Dendritic cell treated with granulocyte-macrophage colony-stimulating factor and Interleukin-4, amounts not matched to agents 40 ng/mL and 50 ng/mL, for 4 days (primary cell): Measurements from ENCODE around the gene NKX1-1.

Experiments used
- H3K27ac Mint-ChIP-seq: one replicate; pipeline ENCODE4 v1.8.0; 2022; ENCODE audit warnings: mild to moderate bottlenecking, mixed read lengths
- H3K27me3 Mint-ChIP-seq: one replicate; pipeline ENCODE4 v1.8.0; 2022; ENCODE audit warnings: mild to moderate bottlenecking, mixed read lengths
- H3K36me3 Mint-ChIP-seq: one replicate; pipeline ENCODE4 v1.8.0; 2022; ENCODE audit warnings: low read depth, mixed read lengths
- H3K4me1 Mint-ChIP-seq: one replicate; pipeline ENCODE4 v1.8.0; 2022; ENCODE audit warnings: low read depth, mixed read lengths
- H3K4me3 Mint-ChIP-seq: one replicate; pipeline ENCODE4 v1.8.0; 2022; ENCODE audit warnings: mild to moderate bottlenecking, moderate library complexity, mixed read lengths
- H3K9me3 Mint-ChIP-seq: one replicate; pipeline ENCODE4 v1.8.0; 2022; ENCODE audit warnings: mixed read lengths
- intact Hi-C: fragments of 100-400 bp; cut with micrococcal nuclease; formaldehyde crosslinking; loops from one replicate; pipeline ENCODE4 v1.15.0; 2022

NKX1-1 gene

GRCh38 chr4:1412376-1413203 is 6.3 kb upstream of the NKX1-1 start:
- H3K27ac Mint-ChIP-seq: no peak overlapping the region
- H3K9me3 Mint-ChIP-seq: no peaks in the 10 kb centered on the region
- peaks cover 85% of the 10 kb centered on the region for H3K27me3 Mint-ChIP-seq

GRCh38 chr4:1411436-1412375 is 5.5 kb upstream of the NKX1-1 start:
- intact Hi-C loops: no loop called here

More at GRCh38 chr4:1412376-1413203, 6.3 kb upstream of the NKX1-1 start:
- intact Hi-C loops: no loop called here
- H3K36me3 Mint-ChIP-seq: no peaks in the 10 kb centered on the region
- H3K4me3 Mint-ChIP-seq: no peak overlapping the region
- peaks cover 6% of the 10 kb centered on the region for H3K4me1 Mint-ChIP-seq

GRCh38 chr4:1410491-1411325 is 4.5 kb upstream of the NKX1-1 start:
- Mint-ChIP-seq H3K4me1 (peaks cover 6% of the 10 kb centered on the region), H3K27ac (no peak overlapping the region), H3K9me3 (no peaks in the 10 kb centered on the region), H3K36me3 (no peaks in the 10 kb centered on the region), H3K27me3 (peaks cover 85% of the 10 kb centered on the region), H3K4me3 (no peak overlapping the region)
- intact Hi-C loops: no loop called here

More at GRCh38 chr4:1411436-1412375, 5.5 kb upstream of the NKX1-1 start:
- Mint-ChIP-seq H3K4me3 (no peak overlapping the region), H3K27me3 (peaks cover 89% of the 10 kb centered on the region), H3K36me3 (no peaks in the 10 kb centered on the region), H3K27ac (no peak overlapping the region), H3K4me1 (peaks cover 6% of the 10 kb centered on the region), H3K9me3 (no peaks in the 10 kb centered on the region)

- Mint-ChIP-seq H3K27me3 (peaks cover 86% of the 10 kb centered on the region), H3K27ac (no peak overlapping the region), H3K4me3 (no peak overlapping the region), H3K9me3 (no peaks in the 10 kb centered on the region), H3K4me1 (peaks cover 6% of the 10 kb centered on the region), H3K36me3 (no peaks in the 10 kb centered on the region)
- intact Hi-C loops: no loop called here
Measured at GRCh38 chr4:1409491-1410425, 3.5 kb upstream of the NKX1-1 start.

- no peak overlapping the region for H3K4me3 Mint-ChIP-seq
- peaks cover 6% of the 10 kb centered on the region for H3K4me1 Mint-ChIP-seq
- H3K36me3 Mint-ChIP-seq: no peaks in the 10 kb centered on the region
- H3K9me3 Mint-ChIP-seq: no peaks in the 10 kb centered on the region
- intact Hi-C loops: no loop called here
- peaks cover 93% of the 10 kb centered on the region for H3K27me3 Mint-ChIP-seq
- H3K27ac Mint-ChIP-seq: no peak overlapping the region
Measured at GRCh38 chr4:1409079-1409478, 2.8 kb upstream of the NKX1-1 start.

- Mint-ChIP-seq H3K9me3 (no peaks in the 10 kb centered on the region), H3K27me3 (peaks cover 93% of the 10 kb centered on the region), H3K4me1 (peaks cover 6% of the 10 kb centered on the region), H3K4me3 (no peak overlapping the region), H3K36me3 (no peaks in the 10 kb centered on the region), H3K27ac (no peak overlapping the region)
- intact Hi-C loops: no loop called here
Measured at GRCh38 chr4:1408418-1408817, 2.2 kb upstream of the NKX1-1 start.

- no peaks in the 10 kb centered on the region for H3K9me3 Mint-ChIP-seq
- peaks cover 6% of the 10 kb centered on the region for H3K4me1 Mint-ChIP-seq
- no peak overlapping the region for H3K27ac Mint-ChIP-seq
- no peak overlapping the region for H3K4me3 Mint-ChIP-seq
- H3K27me3 Mint-ChIP-seq: peaks cover 89% of the 10 kb centered on the region
- no peaks in the 10 kb centered on the region for H3K36me3 Mint-ChIP-seq
- intact Hi-C loops: no loop called here
Measured at GRCh38 chr4:1407657-1408333, 1.6 kb upstream of the NKX1-1 start.

- Mint-ChIP-seq H3K27me3 (peaks cover 90% of the 10 kb centered on the region), H3K4me1 (peaks cover 12% of the 10 kb centered on the region), H3K27ac (no peak overlapping the region)
Measured at GRCh38 chr4:1406981-1407656, 877 bp upstream of the NKX1-1 start.

GRCh38 chr4:1405636-1406393 is 427 bp downstream of the NKX1-1 start:
- H3K27ac Mint-ChIP-seq: no peak overlapping the region
- H3K36me3 Mint-ChIP-seq: no peaks in the 10 kb centered on the region
- H3K4me3 Mint-ChIP-seq: no peak overlapping the region
- peaks cover 12% of the 10 kb centered on the region for H3K4me1 Mint-ChIP-seq
- intact Hi-C loops: no loop called here
- no peaks in the 10 kb centered on the region for H3K9me3 Mint-ChIP-seq
- H3K27me3 Mint-ChIP-seq: peaks cover 91% of the 10 kb centered on the region

More at GRCh38 chr4:1406981-1407656, 877 bp upstream of the NKX1-1 start:
- Mint-ChIP-seq H3K36me3 (no peaks in the 10 kb centered on the region), H3K9me3 (no peaks in the 10 kb centered on the region), H3K4me3 (no peak overlapping the region)
- intact Hi-C loops: no loop called here

- intact Hi-C loops: no loop called here
- H3K4me1 Mint-ChIP-seq: peaks cover 12% of the 10 kb centered on the region
- H3K4me3 Mint-ChIP-seq: no peak overlapping the region
- H3K27me3 Mint-ChIP-seq: peaks cover 91% of the 10 kb centered on the region
- H3K36me3 Mint-ChIP-seq: no peaks in the 10 kb centered on the region
- no peak overlapping the region for H3K27ac Mint-ChIP-seq
- H3K9me3 Mint-ChIP-seq: no peaks in the 10 kb centered on the region
Measured at GRCh38 chr4:1405254-1405635, 997 bp downstream of the NKX1-1 start.

- Mint-ChIP-seq H3K27ac (no peak overlapping the region), H3K36me3 (no peaks in the 10 kb centered on the region), H3K27me3 (peaks cover 91% of the 10 kb centered on the region), H3K4me3 (no peak overlapping the region), H3K4me1 (peaks cover 12% of the 10 kb centered on the region), H3K9me3 (peaks cover 5% of the 10 kb centered on the region)
- intact Hi-C loops: no loop called here
Measured at GRCh38 chr4:1404573-1405253, 1.5 kb downstream of the NKX1-1 start.
